ENCODE data around the gene MYO19. TPM values are rescaled to one million over a fixed set of nuclear protein-coding genes. Genes with fewer than 3 reads are reported as not detected.
"Not testable (repeated sequence)": the region's sequence is repeated elsewhere in the genome, so short reads cannot be mapped to it uniquely, and the experiment has no call there.

The MYO19 gene
- total RNA-seq, 2 donors from 2014 or later = 98.8 to 171 TPM

DNA sequence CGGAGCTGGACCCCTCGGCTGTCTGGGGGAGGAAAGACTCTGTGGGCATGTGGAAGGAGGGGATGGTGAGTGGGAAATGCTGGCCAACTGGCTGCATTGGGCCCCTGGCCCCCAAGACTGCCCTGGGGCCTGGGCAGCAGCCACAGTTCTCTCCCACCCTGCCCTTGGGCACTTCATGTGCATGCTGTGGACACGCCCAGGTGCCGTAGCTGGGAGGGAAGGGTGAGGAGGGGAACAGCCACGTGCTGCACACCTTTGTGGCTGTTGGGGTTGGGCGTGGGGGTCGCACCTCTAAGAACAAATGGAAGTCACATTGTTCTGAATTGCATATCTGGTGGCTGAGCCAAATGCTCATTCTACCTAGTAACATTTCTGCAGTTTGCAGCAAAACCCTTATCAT is 60.1 kb downstream of the MYO19 start:
- Mint-ChIP-seq H3K27me3 (peaks cover 15% of the 10 kb centered on the region), H3K27ac (no peak overlapping the region), H3K4me3 (no peak overlapping the region), H3K4me1 (no peaks in the 10 kb centered on the region), H3K36me3 (ENCODE audit: low read depth) (no peaks in the 10 kb centered on the region), H3K9me3 (no peaks in the 10 kb centered on the region)
- no peak for ATAC-seq (replicated peaks)

DNA sequence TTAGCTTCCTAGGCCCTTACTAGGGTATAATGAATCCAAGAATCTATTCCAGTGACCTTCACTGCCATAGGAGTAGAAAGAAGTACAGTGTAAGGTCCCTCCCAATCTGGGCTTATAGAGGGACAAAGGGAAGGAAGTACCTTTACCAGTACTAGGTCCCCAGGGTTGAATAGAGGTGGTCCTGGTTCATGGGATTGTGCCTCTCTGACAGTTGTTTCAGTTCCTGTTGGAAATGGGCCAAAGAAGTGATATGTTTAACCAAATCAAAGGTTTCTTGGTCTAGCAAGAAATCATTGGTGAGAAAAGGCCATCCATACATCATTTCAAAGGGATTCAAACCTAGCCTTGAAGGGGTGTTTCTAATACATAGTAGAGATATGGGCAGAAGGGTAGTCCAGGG is 64.2 kb downstream of the MYO19 start:
- ATAC-seq (replicated peaks) = no peak
- no peaks in the 10 kb centered on the region for H3K4me1 Mint-ChIP-seq
- peaks cover 17% of the 10 kb centered on the region for H3K27me3 Mint-ChIP-seq
- no peak overlapping the region for H3K27ac Mint-ChIP-seq
- H3K36me3 Mint-ChIP-seq (ENCODE audit: low read depth) = no peaks in the 10 kb centered on the region
- no peak overlapping the region for H3K4me3 Mint-ChIP-seq
- no peaks in the 10 kb centered on the region for H3K9me3 Mint-ChIP-seq

DNA sequence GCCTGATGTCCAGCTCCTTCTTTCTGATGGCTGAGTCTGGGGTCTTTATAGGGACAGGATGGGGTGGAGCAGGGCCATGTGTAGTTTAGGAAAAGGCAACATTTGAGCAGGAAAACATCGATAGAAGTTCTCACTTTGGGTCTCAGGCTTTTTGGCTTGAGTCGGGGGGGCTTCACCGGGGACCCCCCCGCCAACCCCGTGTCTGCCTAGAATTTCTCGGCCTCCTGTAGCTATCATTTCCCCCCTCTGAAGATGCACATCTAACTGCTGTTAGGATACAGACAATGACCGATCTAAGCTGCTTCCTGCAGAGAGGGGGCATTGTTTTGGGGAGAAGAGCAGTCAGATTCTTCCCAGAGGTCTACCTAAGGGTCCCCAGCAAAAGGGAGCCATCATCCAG is 64.9 kb downstream of the MYO19 start:
- Mint-ChIP-seq H3K36me3 (ENCODE audit: low read depth) (no peaks in the 10 kb centered on the region), H3K27ac (no peak overlapping the region), H3K4me1 (no peaks in the 10 kb centered on the region)

GRCh38 chr17:36468903-36469635 is 65.6 kb downstream of the MYO19 start:
- H3K27ac Mint-ChIP-seq = no peak overlapping the region
- peaks cover 19% of the 10 kb centered on the region for H3K27me3 Mint-ChIP-seq
- ATAC-seq (replicated peaks) = no peak
- H3K36me3 Mint-ChIP-seq (ENCODE audit: low read depth) = no peaks in the 10 kb centered on the region
- H3K9me3 Mint-ChIP-seq = no peaks in the 10 kb centered on the region
- H3K4me1 Mint-ChIP-seq = no peaks in the 10 kb centered on the region
- H3K4me3 Mint-ChIP-seq = no peak overlapping the region

More for the DNA sequence above, 64.9 kb downstream of the MYO19 start:
- no peak for ATAC-seq (replicated peaks)
- H3K4me3 Mint-ChIP-seq = no peak overlapping the region
- peaks cover 21% of the 10 kb centered on the region for H3K27me3 Mint-ChIP-seq
- no peaks in the 10 kb centered on the region for H3K9me3 Mint-ChIP-seq

DNA sequence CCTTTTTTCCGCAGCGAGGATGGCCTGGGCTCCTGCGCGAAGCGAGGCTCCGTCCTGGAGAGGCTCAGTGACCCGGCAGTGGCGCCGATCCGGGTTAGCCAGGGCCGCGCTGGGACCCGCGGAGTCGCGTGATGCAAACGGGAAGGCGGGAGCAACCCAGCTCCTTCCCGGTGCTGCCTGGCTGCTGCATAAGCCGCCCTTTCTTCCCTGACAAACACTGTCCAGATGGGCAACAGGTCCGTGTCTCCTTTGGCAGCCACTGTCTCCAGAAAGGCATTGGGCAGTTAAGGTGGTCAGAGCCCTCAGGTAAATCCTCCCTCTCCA is 69.9 kb downstream of the MYO19 start:
- Mint-ChIP-seq H3K27ac (no peak overlapping the region), H3K9me3 (no peaks in the 10 kb centered on the region), H3K36me3 (ENCODE audit: low read depth) (no peaks in the 10 kb centered on the region), H3K4me3 (no peak overlapping the region), H3K4me1 (no peaks in the 10 kb centered on the region), H3K27me3 (peaks cover 33% of the 10 kb centered on the region)
- no peak for ATAC-seq (replicated peaks)

- ATAC-seq (replicated peaks) = peak; percentile 96
- peaks cover 39% of the 10 kb centered on the region for H3K27me3 Mint-ChIP-seq
- H3K4me1 Mint-ChIP-seq = no peaks in the 10 kb centered on the region
- no peak overlapping the region for H3K27ac Mint-ChIP-seq
- no peak overlapping the region for H3K4me3 Mint-ChIP-seq
- no peaks in the 10 kb centered on the region for H3K9me3 Mint-ChIP-seq
- H3K36me3 Mint-ChIP-seq (ENCODE audit: low read depth) = no peaks in the 10 kb centered on the region
These were observed 70.5 kb downstream of the MYO19 start for GRCh38 chr17:36463916-36464764.

DNA sequence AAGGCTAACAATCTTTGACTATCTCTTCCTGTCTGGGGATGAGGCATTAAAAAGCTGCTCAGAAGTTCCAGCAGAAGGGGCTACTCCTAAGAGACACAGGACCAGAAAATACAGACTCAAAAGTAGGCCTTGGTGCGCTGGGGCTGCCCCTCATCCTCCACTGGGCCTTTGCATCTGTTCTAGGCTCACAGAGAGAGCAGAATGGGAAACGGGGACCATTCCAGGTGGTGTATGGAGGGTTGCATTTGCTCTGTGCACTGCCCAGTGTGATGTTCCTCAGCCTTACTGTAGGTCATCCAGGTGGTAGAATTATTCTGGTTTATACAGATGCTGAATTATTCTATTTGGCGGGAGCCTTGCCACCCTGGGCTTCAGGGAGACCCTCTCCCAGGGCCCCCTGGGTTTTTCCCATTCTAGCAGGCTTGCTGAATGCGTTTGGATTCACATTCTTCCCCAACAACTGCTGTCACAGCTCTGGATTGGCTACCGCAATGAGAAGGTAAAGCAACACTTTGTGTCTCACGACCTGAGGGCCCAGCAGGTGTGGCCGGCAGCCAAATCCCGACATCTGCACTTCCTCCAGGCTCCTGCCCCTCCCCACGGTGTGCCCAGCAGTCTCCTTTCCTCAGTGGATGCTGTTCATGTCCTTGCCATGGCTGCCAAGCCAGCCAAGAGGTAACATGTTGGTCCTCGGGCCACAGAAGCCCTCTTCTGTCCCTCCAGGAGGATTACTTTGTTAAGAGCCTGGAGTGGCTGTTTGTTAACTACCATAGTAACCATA is 73.1 kb downstream of the MYO19 start:
- H3K27ac Mint-ChIP-seq = no peak overlapping the region
- no peaks in the 10 kb centered on the region for H3K9me3 Mint-ChIP-seq
- H3K4me3 Mint-ChIP-seq = no peak overlapping the region
- H3K27me3 Mint-ChIP-seq = peaks cover 34% of the 10 kb centered on the region
- no peaks in the 10 kb centered on the region for H3K36me3 Mint-ChIP-seq (ENCODE audit: low read depth)
- ATAC-seq (replicated peaks) = no peak
- no peaks in the 10 kb centered on the region for H3K4me1 Mint-ChIP-seq

DNA sequence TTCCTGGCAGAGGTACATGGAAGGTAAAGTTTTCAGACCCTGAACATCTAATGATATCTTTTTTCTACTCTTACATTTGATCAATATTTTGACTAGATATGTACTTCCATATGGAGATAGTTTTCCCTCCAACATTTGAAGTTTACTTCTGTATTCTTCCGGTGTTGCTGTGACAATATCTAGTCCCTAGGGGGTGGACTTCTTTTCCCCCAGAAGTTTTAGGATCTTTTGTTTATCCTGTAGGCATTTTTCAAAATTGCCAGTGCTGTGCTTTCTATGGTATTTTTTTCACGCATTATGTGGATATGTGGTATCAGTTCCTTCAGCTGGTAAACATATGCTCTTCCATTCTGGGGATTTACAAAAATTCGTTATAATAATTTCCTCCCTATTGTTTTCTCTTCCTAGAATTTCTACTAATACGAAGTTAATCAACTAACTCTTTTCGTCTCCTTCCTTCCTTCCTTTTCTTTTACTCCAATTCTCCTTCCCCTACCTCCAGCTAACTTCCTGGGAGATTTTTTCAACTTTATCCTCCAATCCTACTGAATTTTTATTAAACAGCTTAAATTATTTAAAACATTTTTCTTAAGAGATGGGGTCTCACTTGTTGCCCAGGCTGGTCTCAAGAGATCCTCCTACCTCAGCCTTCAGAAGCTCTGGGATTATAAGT is 74.3 kb downstream of the MYO19 start:
- no peaks in the 10 kb centered on the region for H3K4me1 Mint-ChIP-seq
- no peak overlapping the region for H3K4me3 Mint-ChIP-seq
- peaks cover 29% of the 10 kb centered on the region for H3K27me3 Mint-ChIP-seq
- no peaks in the 10 kb centered on the region for H3K36me3 Mint-ChIP-seq (ENCODE audit: low read depth)
- no peak for ATAC-seq (replicated peaks)
- no peaks in the 10 kb centered on the region for H3K9me3 Mint-ChIP-seq
- no peak overlapping the region for H3K27ac Mint-ChIP-seq

DNA sequence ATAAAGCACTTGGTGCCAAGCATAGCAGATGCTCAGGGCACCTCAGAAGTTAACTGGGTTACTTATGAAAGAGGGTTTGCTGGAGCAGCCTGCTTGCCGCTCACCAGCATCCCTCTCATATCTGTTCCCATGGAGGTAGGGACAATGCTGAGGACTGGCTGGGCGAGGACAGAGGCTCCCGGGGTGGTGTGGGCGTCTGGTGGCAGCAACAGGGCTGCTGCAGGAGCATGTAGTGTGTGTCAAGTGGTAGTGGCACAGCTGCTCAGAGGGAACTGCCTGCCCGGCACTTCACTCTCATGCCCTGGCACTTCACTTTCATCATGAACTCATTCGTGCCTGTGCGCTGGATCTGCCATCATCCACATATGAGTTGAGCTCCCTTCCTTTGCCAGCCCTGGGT is 75.1 kb downstream of the MYO19 start:
- no peak for ATAC-seq (replicated peaks)
- no peaks in the 10 kb centered on the region for H3K4me1 Mint-ChIP-seq
- H3K36me3 Mint-ChIP-seq (ENCODE audit: low read depth) = no peaks in the 10 kb centered on the region
- H3K27ac Mint-ChIP-seq = no peak overlapping the region
- no peaks in the 10 kb centered on the region for H3K9me3 Mint-ChIP-seq
- H3K4me3 Mint-ChIP-seq = no peak overlapping the region
- peaks cover 23% of the 10 kb centered on the region for H3K27me3 Mint-ChIP-seq

GRCh38 chr17:36459045-36459444 is 75.6 kb downstream of the MYO19 start:
- H3K27ac Mint-ChIP-seq = no peak overlapping the region
- no peak overlapping the region for H3K4me3 Mint-ChIP-seq
- H3K4me1 Mint-ChIP-seq = no peaks in the 10 kb centered on the region
- no peaks in the 10 kb centered on the region for H3K9me3 Mint-ChIP-seq
- H3K27me3 Mint-ChIP-seq = peaks cover 23% of the 10 kb centered on the region
- no peaks in the 10 kb centered on the region for H3K36me3 Mint-ChIP-seq (ENCODE audit: low read depth)
- ATAC-seq (replicated peaks) = no peak

GRCh38 chr17:36457701-36458100 is 77.0 kb downstream of the MYO19 start:
- H3K27ac Mint-ChIP-seq; H3K4me1 Mint-ChIP-seq; H3K9me3 Mint-ChIP-seq; ATAC-seq (replicated peaks); H3K36me3 Mint-ChIP-seq (ENCODE audit: low read depth); H3K4me3 Mint-ChIP-seq: not testable (repeated sequence)
- peaks cover 15% of the 10 kb centered on the region for H3K27me3 Mint-ChIP-seq

GRCh38 chr17:36452888-36453287 is 81.8 kb downstream of the MYO19 start:
- not testable (repeated sequence) for H3K9me3 Mint-ChIP-seq; H3K27ac Mint-ChIP-seq; H3K4me3 Mint-ChIP-seq; H3K4me1 Mint-ChIP-seq; ATAC-seq (replicated peaks); H3K36me3 Mint-ChIP-seq (ENCODE audit: low read depth); H3K27me3 Mint-ChIP-seq

DNA sequence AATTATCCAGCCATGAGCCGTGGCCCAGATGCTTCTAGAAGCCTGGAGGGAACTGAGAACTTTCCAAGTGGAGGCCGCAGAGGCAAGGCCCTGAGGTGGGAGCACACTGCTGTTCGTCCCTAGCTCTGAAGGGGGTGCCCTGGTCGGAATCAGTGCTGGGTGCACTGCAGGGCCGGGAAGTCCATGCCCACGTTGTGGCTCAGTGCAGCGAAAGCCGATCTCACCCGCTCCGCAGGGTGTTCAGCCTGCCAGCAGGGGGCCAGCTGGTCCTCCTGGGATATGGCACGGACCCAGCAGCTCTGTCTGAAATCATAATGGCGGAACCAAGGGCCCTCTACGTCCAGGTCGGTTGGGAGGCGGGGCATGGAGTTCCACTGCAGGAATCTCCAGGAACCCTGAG is 84.7 kb downstream of the MYO19 start:
- H3K4me1 Mint-ChIP-seq; H3K36me3 Mint-ChIP-seq (ENCODE audit: low read depth); H3K27me3 Mint-ChIP-seq; H3K27ac Mint-ChIP-seq; H3K9me3 Mint-ChIP-seq; H3K4me3 Mint-ChIP-seq; ATAC-seq (replicated peaks): not testable (repeated sequence)

Measured in activated T-helper 17 cell treated with anti-CD3 and anti-CD28 coated beads, Interleukin-2, amount 50 U/mL, for 72 hours (primary cell).